Medulla oblongata (tissue), 1 donor: ENCODE results near the gene HLA-DPA1.
A peak's percentile ranks its signal among the peaks of the same experiment; 100 is the strongest.

ENCODE experiments used
- DNase-seq: peaks from one replicate; pipeline ENCODE4 v3.0.0-alpha.2; 2015; ENCODE audit errors: extremely low spot score

Gene HLA-DPA1

GRCh38 chr6:33017694-33018353 lies 55.6 kb downstream of the HLA-DPA1 start:
- DNase-seq, result peak; percentile 55

GRCh38 chr6:33017018-33017417 lies 56.4 kb downstream of the HLA-DPA1 start:
- DNase-seq, result no peak

DNA sequence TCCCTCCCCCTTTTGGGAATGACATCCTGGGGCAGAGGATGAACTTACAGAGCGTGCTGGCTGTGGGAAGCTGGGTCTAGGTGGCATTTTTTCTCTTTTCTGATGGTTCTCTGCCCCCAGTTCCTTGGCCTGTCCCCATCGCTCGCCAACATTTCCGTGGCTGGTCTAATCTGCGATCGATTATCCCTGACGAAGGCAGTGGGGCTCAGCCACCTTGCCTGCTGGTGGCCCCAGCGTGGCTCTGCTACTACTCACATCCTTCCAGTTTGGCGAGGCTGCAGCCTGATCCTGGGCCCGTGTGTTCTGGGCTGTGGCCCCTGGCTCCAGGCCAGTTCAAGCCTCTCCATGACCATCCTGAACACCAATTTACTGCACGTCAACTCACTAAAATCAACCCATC lies 57.7 kb downstream of the HLA-DPA1 start:
- no peak for DNase-seq

DNA sequence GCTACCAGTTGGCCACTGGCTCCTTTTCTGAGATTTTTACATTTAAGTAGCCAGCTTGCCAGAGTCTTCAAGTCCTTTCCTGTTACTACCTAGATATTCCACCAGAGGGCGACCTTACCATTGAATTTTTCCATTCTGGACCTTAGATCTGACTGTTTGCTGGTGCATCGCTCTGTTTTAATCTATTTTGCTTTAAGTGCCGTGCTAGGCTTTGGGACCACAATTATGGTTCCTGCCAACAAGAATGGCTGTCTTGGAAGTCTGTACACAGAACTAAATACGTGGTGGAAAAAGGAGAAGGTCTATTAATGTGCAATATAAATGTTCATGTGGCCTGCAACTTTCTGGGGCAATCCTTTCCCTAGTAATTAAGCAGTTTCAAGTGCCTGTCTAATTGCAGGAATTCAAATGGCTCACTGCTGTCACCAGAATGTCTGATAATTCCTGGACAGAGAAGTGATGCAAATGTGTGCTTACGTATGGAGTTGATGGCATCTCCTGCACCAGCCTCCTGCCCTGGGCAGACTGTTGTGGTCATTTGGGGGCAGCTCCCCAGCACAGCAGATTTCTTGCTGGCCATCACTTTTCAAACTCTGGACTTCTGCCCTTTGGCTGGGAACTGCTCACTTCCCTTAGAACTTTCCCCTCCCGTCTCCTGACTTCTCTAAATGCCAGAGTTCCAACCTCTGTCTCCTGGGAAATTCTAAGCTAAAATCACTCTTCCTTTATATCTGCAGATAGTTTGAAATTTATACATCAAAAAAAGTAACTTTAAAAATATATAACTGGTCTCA lies 58.4 kb downstream of the HLA-DPA1 start:
- DNase-seq, result peak; percentile 93
